ENCODE measurements around the gene PHETA1.
A peak's percentile ranks its signal among the peaks of the same experiment; 100 is the strongest.
"Not testable (repeated sequence)": the region's sequence is repeated elsewhere in the genome, so short reads cannot be mapped to it uniquely, and the experiment has no call there.

The PHETA1 gene

GRCh38 chr12:111405149-111405858, 36.4 kb upstream of the PHETA1 start:
- peak; percentile 98 for DNase-seq

- DNase-seq: peak; percentile 75
These were observed 35.7 kb upstream of the PHETA1 start for GRCh38 chr12:111404362-111405148.

GRCh38 chr12:111402490-111402824, 33.6 kb upstream of the PHETA1 start:
- not testable (repeated sequence) for DNase-seq

GRCh38 chr12:111401167-111401605, 32.3 kb upstream of the PHETA1 start:
- no peak for DNase-seq

DNA sequence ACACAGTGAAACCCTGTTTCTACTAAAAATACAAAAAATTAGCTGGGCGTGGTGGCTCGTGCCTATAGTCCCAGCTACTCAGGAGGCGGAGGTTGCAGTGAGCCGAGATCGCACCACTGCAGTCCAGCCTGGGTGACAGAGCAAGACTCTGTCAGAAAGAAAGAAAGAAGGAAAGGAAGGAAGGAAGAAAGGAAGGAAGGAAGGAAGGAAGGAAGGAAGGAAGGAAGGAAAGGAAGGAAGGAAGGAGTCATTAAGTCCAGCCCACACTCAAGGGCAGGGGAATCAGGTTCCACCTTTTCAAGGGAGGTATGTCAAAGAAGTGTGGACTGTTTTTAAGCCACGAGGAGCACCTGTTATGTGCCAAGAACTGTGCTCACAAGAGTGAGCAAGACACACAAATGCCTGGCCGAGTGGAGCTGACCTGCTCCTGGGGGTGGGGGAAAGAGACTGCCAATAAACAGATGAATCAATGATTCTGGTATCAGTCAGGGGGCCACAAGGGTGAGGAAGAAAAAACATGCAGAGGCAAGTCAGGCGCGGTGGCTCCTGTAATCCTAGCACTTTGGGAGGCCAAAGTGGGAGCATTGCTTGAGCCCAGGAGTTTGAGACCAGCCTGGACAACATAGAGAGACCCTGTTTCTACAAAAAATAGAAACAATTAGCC, 31.0 kb upstream of the PHETA1 start:
- DNase-seq: not testable (repeated sequence)

- no peak for DNase-seq
These were observed 29.6 kb upstream of the PHETA1 start for GRCh38 chr12:111398530-111398929.

DNA sequence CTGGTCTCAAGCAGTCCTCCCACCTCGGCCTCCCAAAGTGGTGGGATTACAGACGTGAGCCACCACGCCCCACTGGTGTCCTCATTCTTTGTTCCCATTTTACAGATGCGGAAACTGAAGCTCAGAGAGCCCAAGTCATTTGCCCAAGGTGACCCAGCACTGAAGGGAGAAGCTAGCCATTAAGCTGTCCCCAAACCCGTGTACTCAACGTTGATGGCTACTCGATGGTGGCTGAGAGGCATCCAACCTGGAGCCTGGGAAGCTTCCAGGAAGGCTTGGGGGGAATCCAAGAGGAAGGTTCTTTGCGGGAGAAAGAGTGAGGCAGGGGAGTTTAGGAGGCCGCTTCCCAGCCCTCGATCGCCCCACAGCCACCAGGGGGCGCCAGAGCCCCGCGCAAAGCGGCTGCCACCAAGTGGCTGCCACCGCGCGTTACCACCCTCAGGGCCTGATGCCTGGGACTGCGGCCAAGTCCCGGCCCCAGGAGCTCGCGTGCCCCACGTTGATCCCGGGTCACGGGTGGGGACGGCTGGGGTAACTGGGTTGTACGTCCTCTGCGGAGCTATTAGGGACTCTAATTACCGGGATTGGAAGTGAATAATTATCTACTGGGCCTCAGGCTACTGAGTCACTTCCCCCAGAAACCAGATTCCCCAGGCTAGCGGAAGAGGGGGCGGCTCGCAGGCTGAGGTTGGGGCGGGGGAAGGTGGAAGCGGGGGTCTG, 28.0 kb upstream of the PHETA1 start:
- peak; percentile 80 for DNase-seq

DNA sequence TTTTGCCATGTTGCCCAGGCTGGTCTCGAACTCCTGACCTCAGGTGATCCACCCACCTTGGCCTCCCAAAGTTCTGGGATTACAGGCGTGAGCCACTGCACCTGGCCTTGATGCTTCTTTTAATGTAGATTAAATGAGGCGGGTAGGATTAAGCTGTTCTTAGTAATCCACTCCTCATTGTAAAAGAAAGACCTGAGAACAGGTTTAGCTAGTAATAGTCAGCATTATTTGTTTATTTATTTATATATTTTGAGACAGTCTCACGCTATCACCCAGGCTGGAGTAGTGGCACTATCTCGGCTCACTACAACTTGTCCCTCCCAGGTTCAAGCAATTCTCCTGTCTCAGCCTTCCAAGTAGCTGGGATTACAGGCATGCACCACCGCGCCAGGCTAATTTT, 27.4 kb upstream of the PHETA1 start:
- DNase-seq: not testable (repeated sequence)

DNA sequence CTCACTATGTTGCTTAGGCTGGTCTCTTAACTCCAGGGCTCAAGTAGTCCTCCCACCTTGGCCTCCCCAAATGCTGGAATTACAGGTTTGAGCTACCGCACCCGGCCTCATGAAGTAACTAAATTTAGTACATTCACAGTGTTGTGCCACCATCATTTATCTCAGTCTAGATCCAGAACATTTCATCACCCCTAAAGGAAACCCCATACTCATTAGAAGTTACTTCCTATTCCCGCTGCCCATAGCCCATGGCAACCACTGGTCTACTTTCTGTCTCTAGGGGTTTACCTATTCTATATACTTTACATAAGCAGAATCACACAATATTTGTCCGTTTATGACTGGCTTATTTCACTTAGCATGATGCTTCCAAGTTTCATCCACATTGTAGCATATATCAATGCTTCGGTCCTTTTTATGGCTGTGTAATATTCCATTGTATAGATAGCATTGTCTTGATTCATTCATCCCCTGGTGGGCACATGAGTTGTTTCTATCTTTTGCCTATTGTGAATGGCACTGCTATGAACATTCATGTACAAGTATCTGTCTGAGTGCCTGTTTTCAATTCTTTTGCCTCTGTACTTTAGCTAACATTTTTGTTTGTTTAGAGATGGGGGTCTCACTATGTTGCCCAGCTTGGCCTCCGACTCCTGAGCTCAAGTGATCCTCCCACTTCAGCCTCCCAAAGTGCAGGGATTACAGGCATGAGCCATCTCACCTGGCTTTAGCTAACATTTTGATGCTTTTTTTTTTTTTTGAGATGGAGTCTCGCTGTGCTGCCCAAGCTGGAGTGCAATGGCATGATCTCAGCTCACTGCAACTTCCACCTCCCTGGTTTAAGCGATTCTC, 26.7 kb upstream of the PHETA1 start:
- DNase-seq: no peak

- no peak for DNase-seq
These were observed 25.6 kb upstream of the PHETA1 start for GRCh38 chr12:111394480-111394879.

DNA sequence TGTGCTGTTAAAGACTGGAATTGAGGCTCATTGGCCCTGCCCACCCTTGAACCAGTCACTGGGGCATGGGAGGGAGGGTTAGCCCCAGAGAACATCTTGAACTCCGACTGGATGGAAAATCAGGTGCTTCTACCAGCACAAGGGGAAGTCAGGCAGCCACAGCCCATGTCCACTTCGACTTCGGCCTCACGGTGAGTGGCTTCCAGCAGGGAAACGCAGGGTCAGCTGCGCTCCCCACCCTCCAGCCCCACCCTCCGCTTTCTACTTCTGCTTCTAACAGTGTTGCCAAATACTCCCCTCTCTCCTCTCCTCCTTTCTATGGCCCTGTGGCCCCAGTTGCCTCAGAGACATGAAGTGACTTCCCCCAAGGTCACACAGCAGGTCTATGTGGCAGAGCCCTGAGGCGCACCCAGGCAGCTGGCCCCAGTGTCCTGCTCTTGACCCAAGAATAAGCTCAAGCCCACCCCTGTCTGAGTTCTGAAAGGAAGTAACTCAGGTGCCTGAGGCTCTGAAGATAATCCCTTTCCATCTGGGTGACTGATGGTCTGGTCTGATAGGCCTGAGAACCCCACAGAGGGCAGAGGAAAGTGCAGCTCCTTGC, 24.9 kb upstream of the PHETA1 start:
- DNase-seq: no peak

- no peak for DNase-seq
These were observed 22.0 kb upstream of the PHETA1 start for GRCh38 chr12:111390910-111391309.

GRCh38 chr12:111389635-111390034, 20.7 kb upstream of the PHETA1 start:
- no peak for DNase-seq

DNA sequence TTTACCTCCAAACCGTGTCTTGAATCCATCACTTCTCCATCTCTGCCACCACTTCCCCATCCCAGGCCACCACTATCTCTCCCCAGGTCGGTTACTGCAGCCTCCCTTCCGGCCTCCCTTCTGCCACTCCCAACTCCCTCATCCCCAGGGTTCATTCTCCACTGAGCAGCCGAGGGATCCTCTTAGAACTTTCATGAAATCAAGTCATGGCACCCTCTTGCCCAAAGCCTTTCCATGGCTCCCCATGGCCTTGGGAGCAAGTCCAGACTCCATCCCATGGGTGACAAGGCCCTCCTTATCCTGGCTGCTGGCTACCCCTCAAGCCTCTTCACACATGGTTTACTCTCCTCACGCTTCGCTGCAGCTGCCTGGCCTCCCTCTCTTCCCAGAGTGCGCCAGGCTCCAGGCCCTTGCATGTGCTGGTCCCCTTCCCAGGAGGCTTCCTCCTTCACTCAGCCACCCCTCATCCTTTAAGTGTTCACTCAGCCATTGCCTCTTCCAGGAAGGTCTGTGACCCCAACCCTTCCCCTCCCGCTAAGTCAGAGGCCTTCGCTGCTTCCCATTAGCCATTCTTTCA, 18.9 kb upstream of the PHETA1 start:
- no peak for DNase-seq

DNA sequence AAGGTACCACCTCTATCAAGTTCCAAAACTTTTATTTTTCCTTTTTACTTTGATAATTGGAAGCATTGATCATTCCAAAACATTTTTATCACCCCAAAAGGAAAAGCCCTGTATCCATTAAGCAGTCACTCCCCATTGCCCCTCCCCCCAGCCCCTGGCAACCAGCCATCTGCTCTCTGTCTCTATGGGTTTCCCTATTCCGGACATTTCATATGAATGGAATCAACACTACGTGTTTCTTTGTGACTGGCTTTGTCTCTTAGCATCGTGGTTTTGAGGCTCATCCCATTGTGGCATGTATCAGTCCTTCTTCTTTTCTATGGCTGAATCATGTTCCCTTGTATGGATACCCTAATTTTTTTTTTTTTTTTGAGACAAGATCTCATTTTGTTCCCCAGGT, 18.0 kb upstream of the PHETA1 start:
- DNase-seq: no peak

DNA sequence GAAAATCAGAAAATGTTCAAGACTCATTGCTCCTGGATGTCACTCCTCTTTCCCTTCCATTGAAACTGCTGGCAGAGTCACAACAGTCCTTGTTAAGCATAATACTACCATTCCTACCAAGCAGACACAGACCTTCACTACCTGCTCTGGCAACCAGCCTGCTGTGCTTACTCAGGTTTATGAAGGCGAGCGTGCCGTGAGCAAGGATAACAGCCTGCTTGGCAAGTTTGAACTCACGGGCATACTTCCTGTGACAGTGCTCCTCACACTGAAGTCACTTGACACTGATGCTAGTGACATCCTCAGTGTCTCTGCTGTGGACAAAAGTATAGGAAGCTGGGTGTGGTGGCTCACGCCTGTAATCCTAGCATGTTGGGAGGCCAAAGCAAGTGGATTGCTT, 15.7 kb upstream of the PHETA1 start:
- DNase-seq: no peak

DNA sequence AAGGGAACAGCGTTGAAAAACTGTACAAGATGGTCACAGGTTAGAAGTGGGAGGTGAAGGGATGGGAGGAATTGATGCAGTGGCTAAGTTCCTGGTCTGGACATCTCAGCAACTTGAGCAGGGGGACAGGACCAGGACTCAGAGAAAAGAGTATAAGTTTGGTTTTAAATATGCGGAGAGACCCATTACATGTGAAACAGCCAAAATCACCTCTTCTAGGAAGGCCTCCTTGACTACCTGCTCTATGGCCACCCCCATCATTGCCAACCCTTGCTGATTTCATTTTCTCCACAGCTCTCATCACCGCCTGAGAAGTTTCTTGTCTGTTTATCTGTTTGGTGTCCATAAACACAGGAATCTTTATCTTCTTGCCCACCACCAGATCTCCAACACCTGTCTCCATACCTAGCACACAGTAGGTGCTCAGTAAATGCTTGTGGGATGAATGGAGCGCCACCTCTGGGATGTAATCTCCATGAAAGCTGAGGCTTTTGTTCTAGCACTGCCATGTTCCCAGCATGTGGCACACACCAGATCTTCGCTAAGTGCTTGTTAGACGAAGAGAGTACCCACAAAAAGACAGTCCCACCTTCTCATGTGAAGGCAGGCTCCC, 11.2 kb upstream of the PHETA1 start:
- no peak for DNase-seq

DNA sequence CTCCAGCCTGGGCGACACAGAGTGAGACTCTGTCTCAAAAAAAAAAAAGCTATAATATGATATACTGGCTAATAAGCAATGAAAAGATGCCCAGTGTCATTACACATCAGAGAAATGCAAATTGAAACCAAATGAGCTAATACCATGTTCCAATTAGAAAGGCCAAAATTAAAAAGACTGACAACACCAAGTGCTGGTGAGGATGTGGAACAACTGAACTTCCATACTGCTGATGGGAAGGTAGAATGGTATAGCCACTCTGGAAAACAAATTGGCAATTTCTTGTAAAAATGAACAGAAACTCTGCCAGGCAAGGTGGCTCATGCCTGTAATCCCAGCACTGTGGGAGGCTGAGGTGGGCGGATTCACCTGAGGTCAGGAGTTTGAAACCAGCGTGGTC, 8.5 kb upstream of the PHETA1 start:
- no peak for DNase-seq

DNA sequence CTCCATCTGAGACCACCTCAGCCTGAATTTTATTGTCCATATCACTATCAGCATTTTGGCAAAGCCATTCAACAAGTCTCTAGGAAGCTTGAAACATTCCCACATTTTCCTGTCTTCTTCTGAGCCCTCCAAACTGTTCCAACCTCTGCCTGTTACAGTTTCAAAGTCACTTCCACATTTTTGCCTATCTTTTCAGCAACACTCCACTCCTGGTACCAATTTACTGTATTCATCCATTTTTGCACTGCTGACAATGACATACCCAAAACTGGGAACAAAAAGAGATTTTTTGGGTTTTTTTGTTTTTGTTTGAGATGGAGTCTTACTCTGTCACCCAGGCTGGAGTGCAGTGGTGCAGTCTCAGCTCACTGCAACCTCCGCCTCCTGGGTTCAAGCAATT, 4.3 kb upstream of the PHETA1 start:
- DNase-seq: not testable (repeated sequence)

GRCh38 chr12:111369496-111370220, 763 bp upstream of the PHETA1 start:
- no peak for DNase-seq

Data from stimulated activated naive CD4-positive, alpha-beta T cell treated with Interleukin-2 at 50 U/mL for 16 hours (primary cell).